GM18907 (cell line): ENCODE results near the gene STYK1.

Experiments used
- ATAC-seq: cut with Tn5 transposase; IDR thresholded peaks from one replicate; pipeline ENCODE4 v1.9.1; 2021; ENCODE audit warnings: mild to moderate bottlenecking, moderate library complexity; ENCODE audit not compliant: unreplicated experiment

STYK1 gene

DNA sequence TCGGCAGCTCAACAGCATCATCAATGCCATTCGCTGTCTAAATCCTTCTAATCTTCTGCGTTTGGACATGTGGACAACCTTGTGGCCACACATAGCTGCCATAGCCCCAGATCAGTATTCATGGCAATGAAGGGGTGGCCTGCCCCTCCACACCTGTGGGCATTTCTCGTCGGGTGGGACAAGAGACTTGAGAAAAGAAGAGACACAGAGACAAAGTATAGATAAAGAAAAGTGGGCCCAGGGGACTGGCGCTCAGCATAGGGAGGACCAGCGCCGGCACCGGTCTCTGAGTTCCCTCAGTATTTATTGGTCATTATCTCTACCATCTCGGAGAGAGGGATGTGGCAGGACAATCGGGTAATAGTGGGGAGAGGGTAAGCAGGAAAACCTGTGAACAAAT is 102.7 kb downstream of the STYK1 start:
- no peak for ATAC-seq
